Mesothelial cell of epicardium (in vitro differentiated cells): ENCODE results near the gene ASIC2. TPM values are rescaled to one million over a fixed set of nuclear protein-coding genes. Genes with fewer than 3 reads are reported as not detected.

Source experiments
- DNase-seq, 2 experiments: peaks; one replicate each; pipeline ENCODE4 v3.0.0; 2021; ENCODE audit warnings: low spot score in 2 of 2; ENCODE audit not compliant: unreplicated experiment in 2 of 2
- H3K27ac Mint-ChIP-seq: 2 replicates; pipeline ENCODE4 v1.8.0; 2021; ENCODE audit warnings: mixed read lengths
- H3K27me3 Mint-ChIP-seq: 2 replicates; pipeline ENCODE4 v1.8.0; 2021; ENCODE audit warnings: low read depth, mixed read lengths
- H3K36me3 Mint-ChIP-seq: 2 replicates; pipeline ENCODE4 v1.8.0; 2021; ENCODE audit warnings: mixed read lengths
- H3K4me1 Mint-ChIP-seq: 2 replicates; pipeline ENCODE4 v1.8.0; 2021; ENCODE audit warnings: mixed read lengths
- H3K4me3 Mint-ChIP-seq: 2 replicates; pipeline ENCODE4 v1.8.0; 2021; ENCODE audit warnings: mild to moderate bottlenecking, moderate library complexity, mixed read lengths
- H3K9me3 Mint-ChIP-seq: 2 replicates; pipeline ENCODE4 v1.8.0; 2021; ENCODE audit warnings: mixed read lengths
- total RNA-seq: library from RNA; stranded (reverse); gene quantifications from 3 replicates; pipeline ENCODE4 v1.2.1, GENCODE V29; 2021
- TF ChIP-seq, protein P1 (sequence below): fragments of 200-600 bp; sonication (generic); IDR thresholded peaks from one replicate; pipeline ENCODE4 v1.5.0; 2021; ENCODE audit warnings: antibody characterized with exemption; ENCODE audit not compliant: unreplicated experiment

Gene ASIC2
- total RNA-seq, 1 donor from 2014 or later: 3.4 TPM

DNA sequence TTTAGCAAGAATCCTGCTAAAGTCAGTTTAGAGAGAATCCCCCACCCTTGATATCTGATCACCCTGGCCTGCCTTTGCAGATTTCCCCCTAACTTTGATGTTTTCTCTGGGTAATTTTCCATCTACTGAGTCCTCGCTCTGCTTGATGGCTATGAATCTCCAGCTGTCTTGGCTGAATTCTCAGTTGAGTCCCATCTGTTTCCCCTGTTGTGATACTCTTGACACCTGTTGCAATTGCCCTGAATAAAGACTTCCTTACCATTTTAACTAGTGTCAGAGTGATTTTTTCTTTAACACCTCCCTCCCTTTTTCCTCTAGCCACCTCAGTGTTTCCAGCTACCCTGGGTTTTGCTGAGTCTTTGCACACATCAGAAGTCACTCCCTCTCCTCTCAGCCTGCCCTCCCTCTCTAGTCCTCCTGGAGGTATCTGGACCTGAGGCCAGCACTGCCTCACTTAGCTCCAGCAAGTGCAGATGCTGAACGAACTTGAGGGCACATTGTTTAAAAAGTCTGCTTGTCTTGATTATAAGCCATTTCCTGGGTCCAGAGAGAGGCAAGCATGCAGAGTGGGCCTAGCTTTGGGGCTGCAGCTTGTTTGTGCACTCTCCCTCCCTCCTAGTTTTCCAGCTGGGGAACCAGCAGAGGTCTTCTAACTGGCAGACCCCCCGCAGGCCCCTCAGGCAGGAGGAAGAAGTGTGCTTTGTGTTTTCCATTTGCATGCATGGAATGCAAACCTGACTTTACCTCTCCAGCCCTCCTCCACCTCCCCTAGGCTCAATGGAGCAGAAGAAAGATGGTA, 268.2 kb downstream of the ASIC2 start:
- Mint-ChIP-seq H3K27ac (no peak overlapping the region), H3K27me3 (no peaks in the 10 kb centered on the region), H3K4me3 (no peak overlapping the region), H3K36me3 (no peaks in the 10 kb centered on the region), H3K9me3 (no peaks in the 10 kb centered on the region), H3K4me1 (no peaks in the 10 kb centered on the region)
- DNase-seq: no peak
- TF ChIP-seq, protein P1, sequence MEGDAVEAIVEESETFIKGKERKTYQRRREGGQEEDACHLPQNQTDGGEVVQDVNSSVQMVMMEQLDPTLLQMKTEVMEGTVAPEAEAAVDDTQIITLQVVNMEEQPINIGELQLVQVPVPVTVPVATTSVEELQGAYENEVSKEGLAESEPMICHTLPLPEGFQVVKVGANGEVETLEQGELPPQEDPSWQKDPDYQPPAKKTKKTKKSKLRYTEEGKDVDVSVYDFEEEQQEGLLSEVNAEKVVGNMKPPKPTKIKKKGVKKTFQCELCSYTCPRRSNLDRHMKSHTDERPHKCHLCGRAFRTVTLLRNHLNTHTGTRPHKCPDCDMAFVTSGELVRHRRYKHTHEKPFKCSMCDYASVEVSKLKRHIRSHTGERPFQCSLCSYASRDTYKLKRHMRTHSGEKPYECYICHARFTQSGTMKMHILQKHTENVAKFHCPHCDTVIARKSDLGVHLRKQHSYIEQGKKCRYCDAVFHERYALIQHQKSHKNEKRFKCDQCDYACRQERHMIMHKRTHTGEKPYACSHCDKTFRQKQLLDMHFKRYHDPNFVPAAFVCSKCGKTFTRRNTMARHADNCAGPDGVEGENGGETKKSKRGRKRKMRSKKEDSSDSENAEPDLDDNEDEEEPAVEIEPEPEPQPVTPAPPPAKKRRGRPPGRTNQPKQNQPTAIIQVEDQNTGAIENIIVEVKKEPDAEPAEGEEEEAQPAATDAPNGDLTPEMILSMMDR: no peak

DNA sequence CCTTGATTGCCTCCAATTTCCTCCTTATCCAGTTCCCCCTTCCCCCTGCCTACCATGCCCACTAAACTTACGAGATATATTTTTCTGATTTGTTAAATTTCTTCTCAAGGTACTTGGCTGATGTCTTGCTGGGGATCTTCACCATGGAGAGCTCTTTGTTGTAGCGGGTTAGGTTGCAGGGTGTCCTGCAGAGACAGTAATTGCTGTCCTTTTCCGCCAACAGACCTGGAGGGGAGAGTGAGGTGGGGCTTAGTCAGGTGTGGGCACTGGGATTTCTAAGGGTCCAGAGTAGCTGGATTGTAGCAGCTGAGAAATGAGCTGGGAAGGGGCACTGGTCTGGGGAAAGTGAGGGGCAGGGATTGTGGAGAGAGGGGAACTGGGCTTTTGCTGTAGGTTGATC, 269.3 kb downstream of the ASIC2 start:
- no peak overlapping the region for H3K27ac Mint-ChIP-seq
- H3K27me3 Mint-ChIP-seq: no peaks in the 10 kb centered on the region
- no peak for DNase-seq
- H3K36me3 Mint-ChIP-seq: no peaks in the 10 kb centered on the region
- no peaks in the 10 kb centered on the region for H3K4me1 Mint-ChIP-seq
- TF ChIP-seq, protein P1: no peak
- no peaks in the 10 kb centered on the region for H3K9me3 Mint-ChIP-seq
- no peak overlapping the region for H3K4me3 Mint-ChIP-seq

DNA sequence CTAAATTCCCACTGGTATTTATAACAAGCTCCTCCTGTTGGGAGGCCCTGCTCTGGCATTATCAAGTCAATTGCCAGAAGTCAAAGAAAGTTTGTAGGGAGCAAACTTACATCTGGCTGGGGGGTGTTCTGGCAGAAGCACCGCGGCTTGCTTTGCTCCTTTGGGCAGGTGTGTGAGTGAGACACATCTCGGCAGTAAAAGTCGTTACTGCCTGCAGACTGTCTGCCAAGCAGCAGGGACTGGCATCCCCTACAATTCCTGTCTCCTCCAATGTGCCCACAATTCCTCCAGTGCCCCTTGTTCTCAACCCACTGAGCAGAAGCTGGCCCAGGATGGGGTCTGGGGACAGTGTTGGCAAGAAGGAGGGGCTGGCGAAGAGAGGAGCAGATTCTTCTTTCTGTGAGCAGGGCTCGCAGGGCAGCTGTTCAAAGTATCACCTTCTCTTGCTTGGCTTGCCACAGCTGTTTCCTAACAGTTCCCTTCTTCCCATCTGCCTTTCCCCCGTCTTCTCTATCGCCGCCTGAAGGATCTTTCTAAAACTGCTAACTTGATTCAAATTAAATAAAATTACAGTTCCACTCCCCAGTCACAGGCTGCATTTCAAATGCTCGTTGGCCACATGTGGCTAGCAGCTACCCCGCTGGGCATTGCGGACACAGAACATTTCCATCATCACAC, 271.2 kb downstream of the ASIC2 start:
- no peaks in the 10 kb centered on the region for H3K4me1 Mint-ChIP-seq
- H3K27me3 Mint-ChIP-seq: no peaks in the 10 kb centered on the region
- H3K36me3 Mint-ChIP-seq: no peaks in the 10 kb centered on the region
- DNase-seq: no peak
- no peak overlapping the region for H3K27ac Mint-ChIP-seq
- TF ChIP-seq, protein P1: no peak
- H3K9me3 Mint-ChIP-seq: no peaks in the 10 kb centered on the region
- no peak overlapping the region for H3K4me3 Mint-ChIP-seq

DNA sequence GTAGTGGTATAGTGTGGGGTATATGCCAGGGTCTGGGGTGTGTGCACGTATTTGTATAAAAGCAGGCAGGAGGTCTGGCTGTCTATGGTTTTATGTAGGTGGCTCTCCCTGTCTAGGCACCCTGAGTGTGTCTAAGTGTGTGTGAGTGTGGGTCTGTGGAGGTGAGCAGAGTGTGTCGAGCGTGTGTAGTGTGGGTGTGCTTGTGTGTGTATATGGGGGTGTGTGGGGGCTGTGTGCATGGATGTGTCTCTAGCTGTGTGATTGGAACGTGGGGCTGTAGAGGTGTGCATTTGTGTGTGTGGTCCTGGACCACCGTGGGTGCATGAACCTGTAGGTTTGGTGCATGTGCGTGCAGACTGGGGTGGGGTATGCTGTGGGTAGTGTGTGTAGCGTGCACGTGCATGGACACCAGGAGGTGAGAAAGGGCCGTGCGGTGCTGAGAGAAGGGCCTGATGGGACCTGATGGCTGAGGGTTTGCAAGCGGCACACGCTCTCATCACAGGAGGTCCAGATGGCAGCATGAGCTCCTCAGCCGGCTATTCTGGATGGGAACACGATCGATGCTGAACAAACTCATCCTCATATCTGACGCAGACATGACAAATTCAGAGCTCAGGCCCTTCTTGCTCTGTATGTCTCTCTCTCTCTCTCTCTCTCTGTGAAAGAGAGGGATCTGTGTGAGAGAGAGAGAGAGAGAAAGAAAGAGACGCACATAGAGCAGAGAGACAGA, 273.8 kb downstream of the ASIC2 start:
- Mint-ChIP-seq H3K4me3 (no peak overlapping the region), H3K9me3 (no peaks in the 10 kb centered on the region), H3K4me1 (no peaks in the 10 kb centered on the region), H3K27ac (no peak overlapping the region), H3K36me3 (no peaks in the 10 kb centered on the region), H3K27me3 (no peaks in the 10 kb centered on the region)
- TF ChIP-seq, protein P1: no peak
- no peak for DNase-seq

DNA sequence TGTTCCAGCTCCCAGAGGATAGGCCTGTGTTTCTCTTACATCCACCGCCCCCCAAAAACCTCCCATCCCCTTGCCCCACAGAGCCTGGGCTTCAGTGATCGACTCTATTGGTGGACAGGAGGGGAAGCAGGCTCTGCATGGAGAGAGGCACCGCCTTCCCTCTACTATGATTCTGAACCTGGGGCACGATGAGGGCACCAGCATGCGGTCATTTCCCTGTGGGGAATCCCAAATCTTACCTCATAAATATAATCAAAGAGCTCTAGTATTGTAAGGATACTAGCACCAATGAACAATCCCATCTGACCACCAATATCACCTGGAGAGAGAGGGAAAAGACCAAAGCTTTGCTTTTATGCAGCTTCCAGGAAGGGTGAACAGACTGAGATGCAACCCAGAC, 275.7 kb downstream of the ASIC2 start:
- no peak for DNase-seq
- no peaks in the 10 kb centered on the region for H3K36me3 Mint-ChIP-seq
- no peaks in the 10 kb centered on the region for H3K4me1 Mint-ChIP-seq
- H3K9me3 Mint-ChIP-seq: no peaks in the 10 kb centered on the region
- H3K27me3 Mint-ChIP-seq: no peaks in the 10 kb centered on the region
- H3K4me3 Mint-ChIP-seq: no peak overlapping the region
- TF ChIP-seq, protein P1: no peak
- H3K27ac Mint-ChIP-seq: no peak overlapping the region
